GM12801 (cell line): ENCODE measurements around the gene ZNF330.

Source experiments
- CTCF ChIP-seq: IDR thresholded peaks from one replicate; pipeline ENCODE4 v1.5.1; 2011; ENCODE audit warnings: control low read depth; ENCODE audit not compliant: insufficient read length; ENCODE audit errors: extremely low read depth

ZNF330 gene

DNA sequence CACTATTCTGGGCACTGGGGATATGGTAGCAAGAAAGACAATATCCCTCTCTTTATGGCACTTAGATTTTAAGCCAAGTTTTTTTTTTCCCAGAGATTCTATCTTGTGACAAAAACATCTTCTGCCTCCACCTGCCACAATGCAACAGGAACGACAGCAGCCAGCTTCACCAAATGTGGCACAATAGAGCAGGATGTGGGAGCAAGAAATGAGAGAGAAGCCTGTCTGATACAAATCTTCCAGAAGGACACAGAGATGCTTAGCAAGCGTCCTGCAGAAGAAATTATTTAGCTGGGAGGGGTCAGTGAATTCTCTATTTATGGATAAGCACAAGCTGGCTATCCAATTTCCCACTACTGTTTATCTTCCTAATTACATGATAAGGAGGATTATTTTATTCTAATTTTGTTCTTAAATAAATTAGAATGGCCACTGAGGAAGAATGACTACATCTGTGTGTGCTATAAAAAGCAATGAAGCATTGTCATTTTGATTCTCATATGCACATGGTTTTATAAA is 27.1 kb upstream of the ZNF330 start:
- TF ChIP-seq CTCF: no peak

- TF ChIP-seq CTCF: no peak
Measured at GRCh38 chr4:141195095-141195707, 25.5 kb upstream of the ZNF330 start.

- TF ChIP-seq CTCF: no peak
Measured at GRCh38 chr4:141196227-141196933, 24.3 kb upstream of the ZNF330 start.

DNA sequence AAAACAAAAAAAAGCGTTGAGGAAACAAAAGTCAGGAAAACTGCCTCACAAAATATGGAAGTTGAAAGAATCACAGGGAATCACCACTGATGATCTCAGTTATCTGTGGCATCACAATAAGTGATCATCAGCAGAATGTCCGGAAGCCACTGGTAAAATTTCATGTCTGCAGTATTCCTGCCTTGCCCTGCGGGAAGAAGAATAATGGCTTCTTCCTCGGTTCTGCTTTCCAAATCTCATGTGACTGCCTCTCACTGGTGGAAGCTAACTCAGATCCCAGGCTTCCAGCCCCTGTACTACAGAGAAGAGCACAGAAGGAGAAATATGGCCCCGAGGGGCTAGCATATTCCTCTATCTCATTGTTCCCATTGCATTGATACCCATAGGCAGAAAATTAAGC is 12.7 kb upstream of the ZNF330 start:
- no peak for TF ChIP-seq CTCF

- TF ChIP-seq CTCF: no peak
Measured at GRCh38 chr4:141210168-141210567, 10.5 kb upstream of the ZNF330 start.

DNA sequence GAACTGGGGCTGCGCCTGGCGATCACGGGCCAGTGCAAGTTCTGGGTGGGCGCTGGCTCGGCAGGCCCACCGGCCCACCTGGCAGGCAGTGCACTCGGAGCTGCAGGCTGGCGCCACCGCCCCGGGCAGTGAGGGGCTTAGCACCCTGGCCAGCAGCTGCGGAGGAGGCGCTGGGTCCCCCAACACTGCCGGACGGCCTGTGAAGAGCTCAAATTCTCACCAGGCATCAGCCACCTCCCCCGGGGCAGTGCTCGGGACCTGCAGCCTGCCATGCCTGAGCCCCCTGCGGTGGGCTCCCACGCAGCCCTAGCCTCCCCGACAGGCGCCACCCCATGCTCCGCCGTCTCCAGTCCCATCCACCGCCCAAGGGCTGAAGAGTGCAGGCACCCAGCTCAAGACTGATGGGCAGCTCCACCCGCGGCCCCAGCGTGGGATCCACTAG is 7.1 kb upstream of the ZNF330 start:
- TF ChIP-seq CTCF: no peak

DNA sequence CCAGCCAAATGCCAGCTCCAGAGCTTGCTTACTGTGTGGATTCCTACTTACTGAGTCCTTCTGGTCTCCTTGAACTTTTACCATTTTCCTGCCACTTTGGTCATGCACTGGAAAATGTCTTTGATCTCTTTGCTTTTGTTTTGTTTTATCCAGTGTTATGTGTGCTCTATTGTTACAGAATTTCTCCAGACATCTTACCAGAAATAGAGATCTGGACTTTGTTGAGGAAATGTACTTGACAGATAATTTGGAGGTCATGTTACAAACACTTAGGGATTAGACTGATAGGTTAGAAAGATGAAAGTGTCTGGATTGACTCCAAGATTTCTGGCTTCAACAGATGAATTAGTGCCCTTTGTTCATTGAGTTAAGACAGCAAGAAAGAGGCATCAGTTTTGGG is 5.7 kb upstream of the ZNF330 start:
- no peak for TF ChIP-seq CTCF
